Trophoblast cell (in vitro differentiated cells and primary cell): ENCODE data around the gene CDH15. TPM values are rescaled to one million over a fixed set of nuclear protein-coding genes. Genes with fewer than 3 reads are reported as not detected.

ENCODE experiments used
- DNase-seq, 2 donors: peaks; one replicate each; pipeline ENCODE4 v3.0.0-alpha.2; 2016
- H2AFZ ChIP-seq: 2 replicates; pipeline ENCODE4 v1.6.1; 2013; ENCODE audit warnings: low read length, moderate library complexity, mild to moderate bottlenecking; ENCODE audit not compliant: insufficient read depth, poor library complexity
- H2AK5ac ChIP-seq: 2 replicates; pipeline ENCODE4 v1.6.1; 2013; ENCODE audit warnings: mild to moderate bottlenecking, low read length
- H2BK120ac ChIP-seq: 2 replicates; pipeline ENCODE4 v1.6.1; 2013; ENCODE audit warnings: low read length, mild to moderate bottlenecking, moderate library complexity; ENCODE audit not compliant: insufficient read depth, poor library complexity
- H2BK12ac ChIP-seq: 2 replicates; pipeline ENCODE4 v1.6.1; 2013; ENCODE audit warnings: mild to moderate bottlenecking, low read length, moderate library complexity
- H2BK5ac ChIP-seq: 2 replicates; pipeline ENCODE4 v1.6.1; 2013; ENCODE audit warnings: low read length, low read depth, moderate library complexity, mild to moderate bottlenecking; ENCODE audit not compliant: poor library complexity
- H3K14ac ChIP-seq: 2 replicates; pipeline ENCODE4 v1.6.1; 2013; ENCODE audit warnings: mild to moderate bottlenecking, low read length
- H3K18ac ChIP-seq: 2 replicates; pipeline ENCODE4 v1.6.1; 2013; ENCODE audit warnings: mild to moderate bottlenecking, low read length
- H3K23ac ChIP-seq: 2 replicates; pipeline ENCODE4 v1.6.1; 2013; ENCODE audit warnings: low read length
- H3K27ac ChIP-seq: 2 replicates; pipeline ENCODE4 v1.5.1; 2013; ENCODE audit warnings: low read depth, mild to moderate bottlenecking, inconsistent platforms, low read length, moderate library complexity
- H3K27me3 ChIP-seq: 2 replicates; pipeline ENCODE4 v1.6.1; 2013; ENCODE audit warnings: inconsistent platforms, mild to moderate bottlenecking, low read length, moderate library complexity; ENCODE audit not compliant: insufficient read depth
- H3K36me3 ChIP-seq, 2 experiments: 1 replicate in 1 of 2; 2 replicates in 1 of 2; pipeline ENCODE4 v1.6.1; 2013; ENCODE audit warnings: low read length in 2 of 2, mild to moderate bottlenecking in 2 of 2, moderate library complexity in 1 of 2; ENCODE audit not compliant: insufficient read depth in 2 of 2, control insufficient read depth in 1 of 2
- H3K4ac ChIP-seq: 2 replicates; pipeline ENCODE4 v1.6.1; 2013; ENCODE audit warnings: low read depth, mild to moderate bottlenecking, low read length, moderate library complexity
- H3K4me1 ChIP-seq, 2 experiments: 1 replicate in 1 of 2; 2 replicates in 1 of 2; pipeline ENCODE4 v1.6.1; 2013; ENCODE audit warnings: low read length in 2 of 2, mild to moderate bottlenecking in 2 of 2, moderate library complexity in 1 of 2; ENCODE audit not compliant: insufficient read depth in 2 of 2, control insufficient read depth in 1 of 2
- H3K4me2 ChIP-seq: 2 replicates; pipeline ENCODE4 v1.6.1; 2013; ENCODE audit warnings: inconsistent platforms, mild to moderate bottlenecking, low read length, moderate library complexity
- H3K4me3 ChIP-seq: 2 replicates; pipeline ENCODE4 v1.5.1; 2013; ENCODE audit warnings: mild to moderate bottlenecking, low read depth, low read length, inconsistent platforms
- H3K79me1 ChIP-seq: one replicate; pipeline ENCODE4 v1.6.1; 2013; ENCODE audit warnings: low read length
- H3K79me2 ChIP-seq: 2 replicates; pipeline ENCODE4 v1.6.1; 2013; ENCODE audit warnings: low read length, mild to moderate bottlenecking; ENCODE audit not compliant: control insufficient read depth, insufficient read depth, poor library complexity
- H3K9ac ChIP-seq: 2 replicates; pipeline ENCODE4 v1.6.1; 2013; ENCODE audit warnings: mild to moderate bottlenecking, low read length
- H3K9me3 ChIP-seq: 2 replicates; pipeline ENCODE4 v1.6.1; 2013; ENCODE audit warnings: low read depth, mild to moderate bottlenecking, control low read depth, inconsistent platforms, low read length; ENCODE audit not compliant: insufficient read depth
- H4K12ac ChIP-seq: 2 replicates; pipeline ENCODE4 v1.6.1; 2013; ENCODE audit warnings: low read depth, mild to moderate bottlenecking, low read length, moderate library complexity
- H4K8ac ChIP-seq: 2 replicates; pipeline ENCODE4 v1.6.1; 2013; ENCODE audit warnings: low read depth, mild to moderate bottlenecking, low read length, moderate library complexity
- H4K91ac ChIP-seq: one replicate; pipeline ENCODE4 v1.6.1; 2013; ENCODE audit warnings: low read depth, mild to moderate bottlenecking, low read length, moderate library complexity
- WGBS: extraction: QIAGEN DNeasy Blood & Tissue Kit; methylation state at CpG from one replicate; pipeline ENCODE4 v1.1.7; 2013; ENCODE audit warnings: missing lambda C conversion rate; ENCODE audit not compliant: insufficient read length, insufficient coverage; ENCODE audit errors: extremely low coverage; 5-methylcytosine and 5-hydroxymethylcytosine counted together
- polyA plus RNA-seq: library from polyadenylated mRNA; stranded (reverse); fragments of 200-250 nt; gene quantifications from 2 replicates; pipeline ENCODE4 v1.2.3, GENCODE V29; 2013

The CDH15 gene, protein sequence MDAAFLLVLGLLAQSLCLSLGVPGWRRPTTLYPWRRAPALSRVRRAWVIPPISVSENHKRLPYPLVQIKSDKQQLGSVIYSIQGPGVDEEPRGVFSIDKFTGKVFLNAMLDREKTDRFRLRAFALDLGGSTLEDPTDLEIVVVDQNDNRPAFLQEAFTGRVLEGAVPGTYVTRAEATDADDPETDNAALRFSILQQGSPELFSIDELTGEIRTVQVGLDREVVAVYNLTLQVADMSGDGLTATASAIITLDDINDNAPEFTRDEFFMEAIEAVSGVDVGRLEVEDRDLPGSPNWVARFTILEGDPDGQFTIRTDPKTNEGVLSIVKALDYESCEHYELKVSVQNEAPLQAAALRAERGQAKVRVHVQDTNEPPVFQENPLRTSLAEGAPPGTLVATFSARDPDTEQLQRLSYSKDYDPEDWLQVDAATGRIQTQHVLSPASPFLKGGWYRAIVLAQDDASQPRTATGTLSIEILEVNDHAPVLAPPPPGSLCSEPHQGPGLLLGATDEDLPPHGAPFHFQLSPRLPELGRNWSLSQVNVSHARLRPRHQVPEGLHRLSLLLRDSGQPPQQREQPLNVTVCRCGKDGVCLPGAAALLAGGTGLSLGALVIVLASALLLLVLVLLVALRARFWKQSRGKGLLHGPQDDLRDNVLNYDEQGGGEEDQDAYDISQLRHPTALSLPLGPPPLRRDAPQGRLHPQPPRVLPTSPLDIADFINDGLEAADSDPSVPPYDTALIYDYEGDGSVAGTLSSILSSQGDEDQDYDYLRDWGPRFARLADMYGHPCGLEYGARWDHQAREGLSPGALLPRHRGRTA
- 0.07 and 0.10 TPM in 2 replicates for polyA plus RNA-seq

- Histone ChIP-seq H3K27me3 (peaks cover 9% of the 10 kb centered on the region), H4K91ac (no peak within 1 kb of the TSS), H3K14ac (no peak within 1 kb of the TSS), H3K4me2 (peak within 1 kb of the TSS; percentile 46), H3K18ac (no peak within 1 kb of the TSS), H2BK12ac (no peak within 1 kb of the TSS), H3K23ac (no peak within 1 kb of the TSS), H3K4me3 (no peak within 1 kb of the TSS), H4K8ac (no peak within 1 kb of the TSS), H3K9me3 (peaks cover 5% of the 10 kb centered on the region), H3K27ac (no peak within 1 kb of the TSS), H3K79me1 (peaks cover 3% of the 10 kb centered on the region), H3K79me2 (no peaks in the 10 kb centered on the region), H2BK120ac (no peak within 1 kb of the TSS), H3K36me3 (no peaks in the 10 kb centered on the region), H3K9ac (no peak within 1 kb of the TSS), H2AFZ (peak within 1 kb of the TSS; percentile 23), H3K4me1 (peaks cover 6 to 12% of the 10 kb centered on the region in 2 experiments), H3K4ac (no peak within 1 kb of the TSS), H4K12ac (no peak within 1 kb of the TSS), H2AK5ac (no peak within 1 kb of the TSS), H2BK5ac (no peak within 1 kb of the TSS)
- DNase-seq = peak; percentile 72 to 79
- WGBS = no CpG with 5 or more reads among the region's 74 CpGs
These were observed at the start of gene CDH15 for GRCh38 chr16:89171216-89172170. Gene CDH15 (plus strand): TSS chr16:89171748. CDS start chr16:89171832, 84 bp downstream.

GRCh38 chr16:89122322-89122851 lies 49.2 kb upstream of the CDH15 start:
- Histone ChIP-seq H3K4ac (no peak overlapping the region), H3K79me1 (no peaks in the 10 kb centered on the region), H2BK5ac (no peak overlapping the region), H3K4me1 (no peaks in the 10 kb centered on the region), H3K18ac (no peak overlapping the region), H4K91ac (no peak overlapping the region), H3K14ac (no peak overlapping the region), H3K27me3 (no peaks in the 10 kb centered on the region), H3K36me3 (peaks cover 43 to 57% of the 10 kb centered on the region in 2 experiments), H3K23ac (no peak overlapping the region), H3K4me2 (peak overlapping the region; percentile 4), H4K8ac (no peak overlapping the region), H3K9me3 (peaks cover 7% of the 10 kb centered on the region), H2BK12ac (no peak overlapping the region), H2AFZ (no peak overlapping the region), H4K12ac (no peak overlapping the region), H3K79me2 (no peaks in the 10 kb centered on the region), H3K4me3 (no peak overlapping the region), H3K9ac (no peak overlapping the region), H2AK5ac (no peak overlapping the region), H2BK120ac (no peak overlapping the region), H3K27ac (no peak overlapping the region)
- no CpG with 5 or more reads among the region's 11 CpGs for WGBS
- DNase-seq = no peak

DNA sequence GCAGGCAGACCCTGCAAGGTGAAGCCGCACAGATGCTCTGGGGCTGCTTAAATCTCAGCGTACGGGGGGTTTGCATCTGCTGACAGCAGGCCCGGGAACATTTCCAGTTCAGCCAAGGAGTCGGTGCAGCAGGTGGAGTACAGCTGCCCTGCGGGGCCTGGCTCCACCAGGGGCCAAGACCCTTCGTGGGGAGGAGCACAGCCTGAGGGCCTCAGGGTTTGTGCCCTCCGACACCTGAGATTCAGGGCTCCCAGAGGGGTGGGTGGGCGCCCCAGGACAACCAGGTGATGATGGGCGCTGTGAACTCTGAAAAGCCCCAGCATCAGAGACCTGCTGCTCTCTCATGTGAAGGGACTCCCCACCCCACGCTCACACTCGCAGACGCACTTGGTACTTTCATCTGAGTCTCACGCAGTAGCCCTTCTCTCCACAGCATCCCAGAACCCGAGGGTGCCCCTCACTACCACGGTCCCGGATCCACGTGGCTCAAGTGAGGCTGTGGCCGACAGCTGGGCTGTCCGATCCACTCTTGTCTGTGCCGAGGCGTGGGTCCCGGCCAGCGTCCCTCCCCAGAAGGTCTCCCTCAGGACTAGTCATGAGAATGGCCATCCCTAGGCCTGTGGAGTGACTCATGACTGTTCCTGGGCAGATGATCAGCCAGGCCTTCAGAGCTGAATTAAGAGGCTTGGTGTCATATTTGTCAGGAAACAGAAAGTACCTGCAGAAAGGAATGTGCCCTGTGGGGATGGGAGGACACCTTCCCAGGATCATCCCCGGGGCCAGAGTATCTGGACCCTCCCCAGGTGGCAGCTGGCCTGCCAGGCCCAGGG lies 48.3 kb upstream of the CDH15 start:
- H3K79me2 ChIP-seq = no peaks in the 10 kb centered on the region
- H2BK5ac ChIP-seq = no peak overlapping the region
- no peak overlapping the region for H2AK5ac ChIP-seq
- no peak overlapping the region for H3K18ac ChIP-seq
- WGBS = no CpG with 5 or more reads among the region's 25 CpGs
- H3K4me3 ChIP-seq = no peak overlapping the region
- peaks cover 7% of the 10 kb centered on the region for H3K9me3 ChIP-seq
- no peak overlapping the region for H3K9ac ChIP-seq
- no peaks in the 10 kb centered on the region for H3K27me3 ChIP-seq
- H3K36me3 ChIP-seq = peaks cover 36 to 50% of the 10 kb centered on the region in 2 experiments
- H3K23ac ChIP-seq = no peak overlapping the region
- H3K4me1 ChIP-seq = no peaks in the 10 kb centered on the region
- H2BK12ac ChIP-seq = no peak overlapping the region
- H3K14ac ChIP-seq = no peak overlapping the region
- no peak overlapping the region for H3K27ac ChIP-seq
- no peak overlapping the region for H4K8ac ChIP-seq
- H4K91ac ChIP-seq = no peak overlapping the region
- no peak for DNase-seq
- H3K79me1 ChIP-seq = no peaks in the 10 kb centered on the region
- no peak overlapping the region for H3K4me2 ChIP-seq
- no peak overlapping the region for H4K12ac ChIP-seq
- H2BK120ac ChIP-seq = no peak overlapping the region
- H3K4ac ChIP-seq = no peak overlapping the region
- H2AFZ ChIP-seq = no peak overlapping the region
